Measurements from ENCODE around the gene SH3D21. TPM values are rescaled to one million over a fixed set of nuclear protein-coding genes. Genes with fewer than 3 reads are reported as not detected.

The SH3D21 gene
- total RNA-seq, 3 donors from 2014 or later (not counting 1 experiment from before 2014, with no cell fraction given): 1.9 to 2.6 (median 2.5) TPM

DNA sequence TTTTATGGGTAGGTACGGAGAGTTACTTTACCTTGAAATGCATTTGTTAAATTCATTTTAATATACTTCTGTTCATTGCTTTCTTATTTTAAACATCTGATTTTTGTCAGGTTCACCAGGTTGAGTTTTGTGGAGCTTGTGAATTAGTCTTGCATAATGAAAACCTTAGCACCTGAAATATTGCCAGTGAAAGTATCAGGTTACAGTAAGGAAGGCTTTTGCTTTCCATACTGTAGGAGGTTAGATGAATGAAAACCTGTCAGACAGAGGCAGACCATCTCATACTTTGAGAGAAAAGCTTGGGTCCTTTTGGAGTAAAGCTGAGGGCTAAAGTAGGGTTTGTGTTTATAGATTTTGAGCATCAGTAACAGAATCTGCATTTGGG lies 47.2 kb upstream of the SH3D21 start:
- no peak for TF ChIP-seq CTCF (IDR thresholded peaks at IDR 0.05)
- Mint-ChIP-seq H3K27ac (peak overlapping the region; percentile 12 to 54), H3K4me1 (peaks cover 35 to 44% of the 10 kb centered on the region in 2 donors), H3K4me3 (no peak overlapping the region), H3K27me3 (ENCODE audit: low read depth in 2 of 2) (no peaks in the 10 kb centered on the region), H3K9me3 (no peaks in the 10 kb centered on the region), H3K36me3 (no peaks in the 10 kb centered on the region)
- no peak overlapping the region for H3K27ac ChIP-seq (ENCODE audit: low read length)
- ATAC-seq (no peak), DNase-seq (no peak)
- peaks cover 34% of the 10 kb centered on the region for H3K36me3 ChIP-seq (ENCODE audit: control insufficient read depth, insufficient read depth, low read length)
- H3K27me3 ChIP-seq (ENCODE audit: control insufficient read depth, insufficient read depth, low read length): no peaks in the 10 kb centered on the region
- H3K9me3 ChIP-seq (ENCODE audit: control insufficient read depth, insufficient read depth, low read length): no peaks in the 10 kb centered on the region
- intact Hi-C loops (cut with micrococcal nuclease): no loop called here
- WGBS (ENCODE audit: insufficient coverage): no CpG with 5 or more reads among the region's 1 CpG
- H3K4me1 ChIP-seq (ENCODE audit: control insufficient read depth, insufficient read depth, low read length): peaks cover 6% of the 10 kb centered on the region
- no peak overlapping the region for H3K4me3 ChIP-seq (ENCODE audit: low read length)

DNA sequence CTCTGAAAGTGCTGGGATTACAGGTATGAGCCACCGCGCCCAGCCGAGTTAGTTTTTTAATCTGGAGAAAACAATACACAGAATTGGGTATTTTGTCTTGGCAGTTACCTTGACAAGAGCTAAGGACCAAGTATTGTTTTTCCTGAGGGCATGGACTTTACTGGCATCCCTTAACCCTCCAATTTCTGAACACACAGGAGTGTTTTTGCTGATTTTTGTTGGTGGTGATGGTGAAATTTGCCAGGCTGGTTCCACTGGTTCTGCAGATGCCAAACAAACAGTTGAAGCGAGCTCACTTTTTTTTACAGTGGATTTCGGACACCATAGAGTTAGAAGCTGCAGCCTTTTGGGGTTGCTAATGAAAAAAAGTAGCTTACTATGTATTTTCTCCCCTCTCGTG lies 37.2 kb upstream of the SH3D21 start:
- Histone ChIP-seq H3K4me1 (ENCODE audit: control insufficient read depth, insufficient read depth, low read length) (no peaks in the 10 kb centered on the region), H3K9me3 (ENCODE audit: control insufficient read depth, insufficient read depth, low read length) (no peaks in the 10 kb centered on the region), H3K27me3 (ENCODE audit: control insufficient read depth, insufficient read depth, low read length) (no peaks in the 10 kb centered on the region), H3K4me3 (ENCODE audit: low read length) (no peak overlapping the region), H3K36me3 (ENCODE audit: control insufficient read depth, insufficient read depth, low read length) (peaks cover 27% of the 10 kb centered on the region), H3K27ac (ENCODE audit: low read length) (no peak overlapping the region)
- no peaks in the 10 kb centered on the region for H3K36me3 Mint-ChIP-seq
- ATAC-seq: no peak
- 92% methylated on average over 6 of the region's 6 CpGs for WGBS (ENCODE audit: insufficient coverage)
- no peak overlapping the region for H3K4me3 Mint-ChIP-seq
- H3K27me3 Mint-ChIP-seq (ENCODE audit: low read depth in 2 of 2): no peaks in the 10 kb centered on the region
- no peak for TF ChIP-seq CTCF (IDR thresholded peaks at IDR 0.05)
- peaks cover 19 to 21% of the 10 kb centered on the region in 2 donors for H3K4me1 Mint-ChIP-seq
- H3K9me3 Mint-ChIP-seq: no peaks in the 10 kb centered on the region
- DNase-seq: no peak
- intact Hi-C loops (cut with micrococcal nuclease): no loop called here
- H3K27ac Mint-ChIP-seq: peak overlapping the region; percentile 37 to 46

- 64% methylated on average over 1 of the region's 2 CpGs for WGBS (ENCODE audit: insufficient coverage)
- intact Hi-C loops (cut with micrococcal nuclease): no loop called here
- no peak overlapping the region for H3K4me3 Mint-ChIP-seq
- Histone ChIP-seq H3K36me3 (ENCODE audit: control insufficient read depth, insufficient read depth, low read length) (peaks cover 27% of the 10 kb centered on the region), H3K4me3 (ENCODE audit: low read length) (no peak overlapping the region), H3K4me1 (ENCODE audit: control insufficient read depth, insufficient read depth, low read length) (no peaks in the 10 kb centered on the region), H3K9me3 (ENCODE audit: control insufficient read depth, insufficient read depth, low read length) (no peaks in the 10 kb centered on the region), H3K27ac (ENCODE audit: low read length) (no peak overlapping the region), H3K27me3 (ENCODE audit: control insufficient read depth, insufficient read depth, low read length) (no peaks in the 10 kb centered on the region)
- H3K36me3 Mint-ChIP-seq: no peaks in the 10 kb centered on the region
- no peak for ATAC-seq
- H3K27ac Mint-ChIP-seq: peak overlapping the region; percentile 37 to 46
- TF ChIP-seq CTCF (IDR thresholded peaks at IDR 0.05): no peak
- no peaks in the 10 kb centered on the region for H3K27me3 Mint-ChIP-seq (ENCODE audit: low read depth in 2 of 2)
- peaks cover 17 to 19% of the 10 kb centered on the region in 2 donors for H3K4me1 Mint-ChIP-seq
- H3K9me3 Mint-ChIP-seq: no peaks in the 10 kb centered on the region
- no peak for DNase-seq
Observed at GRCh38 chr1:36269408-36269838, 36.7 kb upstream of the SH3D21 start.

- intact Hi-C loops (cut with micrococcal nuclease): no loop called here
- Mint-ChIP-seq H3K27me3 (ENCODE audit: low read depth in 2 of 2) (no peaks in the 10 kb centered on the region), H3K36me3 (no peaks in the 10 kb centered on the region), H3K9me3 (no peaks in the 10 kb centered on the region), H3K27ac (peak overlapping the region; percentile 64 to 84), H3K4me1 (peaks cover 12 to 14% of the 10 kb centered on the region in 2 donors), H3K4me3 (no peak overlapping the region)
- Histone ChIP-seq H3K27ac (ENCODE audit: low read length) (no peak overlapping the region), H3K4me1 (ENCODE audit: control insufficient read depth, insufficient read depth, low read length) (no peaks in the 10 kb centered on the region), H3K36me3 (ENCODE audit: control insufficient read depth, insufficient read depth, low read length) (peaks cover 20% of the 10 kb centered on the region), H3K4me3 (ENCODE audit: low read length) (no peak overlapping the region), H3K9me3 (ENCODE audit: control insufficient read depth, insufficient read depth, low read length) (no peaks in the 10 kb centered on the region), H3K27me3 (ENCODE audit: control insufficient read depth, insufficient read depth, low read length) (no peaks in the 10 kb centered on the region)
- no peak for DNase-seq
- no peak for ATAC-seq
- TF ChIP-seq CTCF (IDR thresholded peaks at IDR 0.05): no peak
- 88% methylated on average over 3 of the region's 5 CpGs for WGBS (ENCODE audit: insufficient coverage)
Observed at GRCh38 chr1:36273024-36273423, 33.1 kb upstream of the SH3D21 start.

Data from natural killer cell (primary cell).